HG03280 (cell line): ENCODE measurements around the gene STK32B.
"Not testable (repeated sequence)": the region's sequence is repeated elsewhere in the genome, so short reads cannot be mapped to it uniquely, and the experiment has no call there.

ENCODE experiments used
- ATAC-seq: cut with Tn5 transposase; IDR thresholded peaks from one replicate; pipeline ENCODE4 v1.9.1; 2021; ENCODE audit warnings: mild to moderate bottlenecking, moderate library complexity; ENCODE audit not compliant: unreplicated experiment

The STK32B gene

GRCh38 chr4:5423670-5424069 is 372.4 kb downstream of the STK32B start:
- ATAC-seq: no peak

GRCh38 chr4:5424211-5424610 is 372.9 kb downstream of the STK32B start:
- no peak for ATAC-seq

- ATAC-seq: no peak
These were observed 373.6 kb downstream of the STK32B start for GRCh38 chr4:5424901-5425300.

- ATAC-seq: no peak
These were observed 378.5 kb downstream of the STK32B start for GRCh38 chr4:5429747-5430146.

- no peak for ATAC-seq
These were observed 381.9 kb downstream of the STK32B start for GRCh38 chr4:5433196-5433595.

GRCh38 chr4:5435201-5435600 is 383.9 kb downstream of the STK32B start:
- ATAC-seq: no peak

- ATAC-seq: no peak
These were observed 384.5 kb downstream of the STK32B start for GRCh38 chr4:5435823-5436222.

- ATAC-seq: not testable (repeated sequence)
These were observed 392.9 kb downstream of the STK32B start for GRCh38 chr4:5443976-5444802.

GRCh38 chr4:5444918-5445517 is 393.7 kb downstream of the STK32B start:
- no peak for ATAC-seq

- ATAC-seq: no peak
These were observed 395.4 kb downstream of the STK32B start for GRCh38 chr4:5446595-5447226.

- no peak for ATAC-seq
These were observed 396.5 kb downstream of the STK32B start for GRCh38 chr4:5447755-5448154.

- ATAC-seq: no peak
These were observed 396.9 kb downstream of the STK32B start for GRCh38 chr4:5448221-5448620.

- ATAC-seq: no peak
These were observed 400.0 kb downstream of the STK32B start for GRCh38 chr4:5451243-5451642.

- ATAC-seq: no peak
These were observed 400.9 kb downstream of the STK32B start for GRCh38 chr4:5452156-5452555.

GRCh38 chr4:5455003-5455585 is 403.8 kb downstream of the STK32B start:
- no peak for ATAC-seq

GRCh38 chr4:5456296-5456845 is 405.1 kb downstream of the STK32B start:
- no peak for ATAC-seq

GRCh38 chr4:5458676-5459075 is 407.4 kb downstream of the STK32B start:
- no peak for ATAC-seq

- ATAC-seq: no peak
These were observed 408.0 kb downstream of the STK32B start for GRCh38 chr4:5459236-5459635.

- no peak for ATAC-seq
These were observed 409.0 kb downstream of the STK32B start for GRCh38 chr4:5460106-5460801.

GRCh38 chr4:5461477-5461876 is 410.2 kb downstream of the STK32B start:
- ATAC-seq: no peak
